HG02763 (cell line): Measurements from ENCODE around the gene SLC25A33.
A peak's percentile ranks its signal among the peaks of the same experiment; 100 is the strongest.
"Not testable (repeated sequence)": the region's sequence is repeated elsewhere in the genome, so short reads cannot be mapped to it uniquely, and the experiment has no call there.

Experiments
- ATAC-seq: cut with Tn5 transposase; IDR thresholded peaks from one replicate; pipeline ENCODE4 v1.9.1; 2021; ENCODE audit warnings: mild to moderate bottlenecking, moderate library complexity; ENCODE audit not compliant: unreplicated experiment

SLC25A33 gene, protein sequence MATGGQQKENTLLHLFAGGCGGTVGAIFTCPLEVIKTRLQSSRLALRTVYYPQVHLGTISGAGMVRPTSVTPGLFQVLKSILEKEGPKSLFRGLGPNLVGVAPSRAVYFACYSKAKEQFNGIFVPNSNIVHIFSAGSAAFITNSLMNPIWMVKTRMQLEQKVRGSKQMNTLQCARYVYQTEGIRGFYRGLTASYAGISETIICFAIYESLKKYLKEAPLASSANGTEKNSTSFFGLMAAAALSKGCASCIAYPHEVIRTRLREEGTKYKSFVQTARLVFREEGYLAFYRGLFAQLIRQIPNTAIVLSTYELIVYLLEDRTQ

DNA sequence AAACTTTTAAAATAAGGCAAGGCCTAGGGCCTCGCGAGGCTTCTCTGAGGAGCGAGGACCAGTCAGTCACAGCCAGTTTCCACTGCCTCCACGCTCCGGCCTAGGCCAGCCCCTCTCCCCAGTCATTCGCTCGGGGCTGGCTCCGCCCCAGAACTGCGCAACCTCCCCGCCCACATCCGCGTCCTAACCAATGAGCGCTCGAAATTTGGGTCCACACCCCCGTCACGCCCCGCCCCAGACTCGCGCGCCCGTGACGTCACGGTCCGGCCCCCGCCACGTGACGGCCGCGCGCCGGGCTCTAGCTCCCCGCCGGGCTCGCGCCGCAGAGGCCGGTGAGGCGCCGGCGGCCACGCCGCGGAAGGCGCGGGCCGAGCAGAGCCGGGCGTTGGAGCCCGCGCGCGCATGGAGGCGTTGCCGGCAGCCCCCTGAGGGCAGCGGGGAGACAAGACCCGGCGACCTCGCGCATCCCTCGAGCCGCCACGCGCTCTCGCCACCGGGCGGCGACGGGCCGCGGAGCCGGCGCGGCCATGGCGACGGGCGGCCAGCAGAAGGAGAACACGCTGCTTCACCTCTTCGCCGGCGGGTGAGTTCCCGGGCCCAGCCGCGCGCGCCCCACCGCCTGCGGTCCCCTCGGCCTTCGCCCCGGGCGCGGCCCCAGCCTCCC is at the start of gene SLC25A33:
SLC25A33 (plus strand) TSS at position 301 of the 664 bp plus-strand sequence; CDS start at position 528, 227 bp downstream.
- peak; percentile 93 for ATAC-seq

DNA sequence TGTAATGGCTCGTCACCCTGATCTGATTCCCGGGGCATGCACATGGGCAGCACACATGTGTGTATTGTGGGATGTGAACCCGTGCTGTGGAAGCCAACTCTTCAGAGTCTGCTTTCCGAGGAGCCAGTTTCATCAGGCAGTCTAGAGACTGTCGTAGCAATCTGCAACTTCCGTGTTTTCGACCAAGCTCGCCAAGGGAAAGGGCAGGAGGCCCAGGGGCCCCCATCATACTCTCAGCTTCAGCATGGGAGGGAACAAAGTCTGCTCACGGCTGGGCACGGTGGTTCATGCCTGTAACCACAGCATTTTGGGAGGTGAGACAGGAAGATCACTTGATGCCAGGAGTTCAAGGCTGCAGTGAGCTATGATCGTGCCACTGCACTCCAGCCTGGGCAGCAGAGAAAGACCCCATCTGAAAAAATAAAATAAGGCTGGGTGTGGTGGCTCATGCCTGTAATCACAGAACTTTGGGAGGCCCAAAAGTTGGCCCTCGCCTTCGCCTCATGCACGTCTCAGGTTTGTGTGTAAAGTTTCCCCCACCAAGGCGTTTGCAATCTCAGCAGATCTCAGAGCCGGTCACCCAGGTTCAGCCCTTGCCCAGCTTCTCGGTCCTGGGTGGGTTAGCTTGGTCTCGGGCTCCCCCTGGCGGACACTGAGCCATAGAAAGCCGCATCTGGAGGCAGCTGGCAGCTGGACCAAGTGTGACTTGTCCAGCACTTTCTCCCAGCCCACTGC is 48.5 kb upstream of the SLC25A33 start:
- no peak for ATAC-seq

DNA sequence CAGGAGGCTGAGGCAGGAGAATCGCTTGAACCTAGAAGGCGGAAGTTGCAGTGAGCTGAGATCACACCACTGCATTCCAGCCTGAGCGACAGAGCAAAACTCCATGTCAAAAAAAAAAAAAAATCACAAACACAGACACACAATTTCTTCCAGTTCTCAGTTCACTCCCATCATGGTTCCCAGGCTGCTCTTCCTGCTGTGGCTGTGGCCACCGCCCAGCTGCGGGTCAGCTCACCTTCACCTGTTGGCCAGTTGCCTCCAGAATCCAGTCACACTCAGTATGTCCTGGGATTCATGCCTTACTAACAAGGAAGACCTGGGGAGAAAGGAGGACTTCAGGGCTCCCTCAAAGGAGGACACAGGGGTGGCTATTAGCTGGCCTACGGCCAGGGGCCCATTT is 45.9 kb upstream of the SLC25A33 start:
- no peak for ATAC-seq

DNA sequence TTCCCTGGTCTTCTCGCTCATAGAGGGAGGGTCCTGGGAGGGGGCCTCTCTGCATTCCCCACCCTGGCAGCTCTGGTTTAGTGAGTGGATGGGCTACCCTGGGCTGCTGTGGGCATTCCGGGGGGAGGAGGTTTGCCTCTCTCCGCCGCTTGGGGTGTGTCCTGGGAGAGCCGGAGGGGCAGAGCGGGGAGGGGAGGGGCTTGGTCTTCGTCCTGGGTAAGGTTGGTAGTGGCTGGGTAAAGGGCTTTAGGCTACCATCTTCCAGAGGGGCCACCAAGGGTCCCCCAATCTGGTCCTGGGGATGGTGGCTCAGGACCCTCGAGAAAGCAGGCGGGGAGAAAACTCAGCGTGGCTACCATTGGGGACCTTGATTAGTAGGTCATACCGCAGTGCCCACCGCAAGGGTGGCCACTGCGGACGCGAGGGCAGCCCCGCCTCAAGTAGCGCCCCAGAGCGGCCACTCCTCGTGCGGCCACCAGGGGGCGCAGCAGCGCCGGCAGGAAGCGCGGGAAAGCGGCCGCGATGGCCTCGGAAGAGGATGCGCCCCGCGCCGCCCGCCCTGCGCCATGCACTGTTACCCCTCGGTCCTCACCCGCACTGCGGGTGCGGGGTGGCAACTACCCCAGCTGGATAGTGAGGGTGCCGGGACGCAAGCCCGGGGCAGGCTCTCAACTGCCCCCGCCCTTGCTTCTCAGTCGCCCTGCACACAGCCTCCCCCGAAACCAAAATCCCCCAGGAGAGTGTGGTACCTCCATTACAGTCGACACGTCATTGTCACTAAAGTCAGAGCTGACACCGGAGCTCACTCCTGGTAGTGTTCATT is 44.1 kb upstream of the SLC25A33 start:
- no peak for ATAC-seq

DNA sequence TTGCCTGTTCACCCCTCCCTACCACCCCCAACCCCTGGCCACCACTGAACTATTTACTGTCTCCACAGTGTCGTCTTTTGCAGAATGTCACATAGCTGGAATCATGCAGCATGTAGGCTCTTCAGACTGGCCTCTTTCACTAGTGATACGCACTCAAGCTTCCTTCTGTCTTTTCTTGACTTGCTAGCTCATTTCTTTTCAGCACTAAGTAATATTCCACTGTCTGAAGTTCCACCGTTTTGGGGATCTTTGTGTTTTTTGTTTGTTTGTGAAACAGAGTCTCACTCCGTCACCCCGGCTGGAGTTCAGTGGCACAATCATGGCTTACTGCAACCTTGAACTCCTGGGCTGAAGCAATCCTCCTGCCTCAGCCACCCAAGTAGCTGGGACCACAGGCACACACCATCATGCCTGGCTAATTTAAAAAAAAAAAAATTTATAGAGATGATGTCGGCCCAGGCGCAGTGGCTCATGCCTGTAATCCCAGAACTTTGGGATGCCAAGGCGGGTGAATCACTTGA is 43.4 kb upstream of the SLC25A33 start:
- ATAC-seq = no peak

DNA sequence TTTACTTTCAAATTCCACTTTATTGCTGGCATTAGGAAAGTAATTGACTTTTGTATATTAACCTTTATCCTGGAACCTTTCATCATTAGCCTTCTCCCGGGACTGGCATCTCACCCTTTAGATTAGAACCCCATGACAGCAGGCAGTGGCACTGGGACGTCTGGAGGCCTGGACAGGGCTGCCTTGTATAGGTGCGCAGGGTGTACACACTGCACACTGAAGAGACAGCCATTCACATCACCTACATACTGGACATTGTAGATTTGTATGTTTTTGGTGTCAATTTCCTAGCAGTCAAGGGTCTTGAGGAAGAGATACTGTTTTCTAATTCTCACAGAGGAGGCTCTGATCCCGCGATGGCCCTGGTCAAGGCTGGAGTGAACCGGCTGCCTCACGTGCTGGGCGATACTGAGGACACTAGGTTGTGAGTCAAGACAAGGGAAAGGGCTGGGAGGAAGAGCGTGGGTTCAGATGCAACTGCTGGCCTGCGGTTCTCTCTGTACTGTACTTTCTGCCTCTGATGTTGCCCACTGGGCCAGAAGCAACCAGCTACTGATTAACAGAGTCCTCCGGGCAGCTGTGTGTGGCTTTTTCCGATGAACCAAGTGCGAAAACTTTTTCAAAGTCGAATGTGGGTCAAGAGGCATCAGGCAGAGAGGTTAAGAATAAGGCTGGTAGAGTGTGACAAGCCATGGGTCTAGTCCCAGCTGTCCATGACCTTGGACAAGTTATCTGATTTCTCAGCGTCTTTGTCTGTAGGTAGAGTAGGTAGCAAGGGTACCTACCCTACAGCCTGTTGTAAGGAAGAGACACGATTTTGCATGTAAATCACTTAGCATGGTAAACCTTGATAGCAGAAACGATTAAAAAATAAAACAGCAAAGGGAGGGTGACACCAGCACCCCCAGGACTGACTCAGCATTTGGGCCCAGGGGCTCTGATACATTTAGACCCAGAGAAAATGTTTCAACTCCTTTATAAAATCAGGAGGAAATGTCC is 38.2 kb upstream of the SLC25A33 start:
- ATAC-seq = no peak

DNA sequence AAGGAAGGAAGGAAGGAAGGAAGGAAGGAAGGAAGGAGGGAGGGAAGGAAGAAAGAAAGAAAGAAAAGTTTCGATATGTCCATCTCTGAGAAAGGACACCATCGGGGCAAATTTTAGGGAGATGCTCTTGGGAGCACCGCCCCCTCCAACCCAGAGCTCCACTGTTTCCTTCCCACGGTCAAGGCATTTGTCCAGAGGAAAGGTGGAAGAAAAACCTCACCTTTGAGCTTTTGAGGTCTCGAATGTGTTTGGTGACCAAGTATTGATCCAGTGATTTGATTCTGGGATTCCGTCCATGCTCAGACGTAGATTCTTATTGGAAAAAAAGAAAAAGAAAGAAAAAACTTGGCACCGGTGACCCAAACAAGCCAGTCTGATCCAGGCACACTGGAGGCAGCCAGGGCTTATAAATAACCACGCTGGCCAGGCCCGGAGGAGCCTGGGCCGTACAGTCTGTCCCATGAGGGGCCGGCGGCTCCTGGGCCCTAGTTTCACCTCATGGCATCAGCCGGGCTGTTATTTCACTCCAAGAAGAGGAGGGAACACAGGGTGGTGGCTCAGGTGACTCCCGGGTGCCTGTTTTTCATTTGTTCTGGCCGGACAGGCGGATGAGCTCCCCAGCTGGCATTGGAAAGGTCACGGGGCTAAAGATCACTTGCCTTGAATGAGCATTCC is 36.1 kb upstream of the SLC25A33 start:
- no peak for ATAC-seq

DNA sequence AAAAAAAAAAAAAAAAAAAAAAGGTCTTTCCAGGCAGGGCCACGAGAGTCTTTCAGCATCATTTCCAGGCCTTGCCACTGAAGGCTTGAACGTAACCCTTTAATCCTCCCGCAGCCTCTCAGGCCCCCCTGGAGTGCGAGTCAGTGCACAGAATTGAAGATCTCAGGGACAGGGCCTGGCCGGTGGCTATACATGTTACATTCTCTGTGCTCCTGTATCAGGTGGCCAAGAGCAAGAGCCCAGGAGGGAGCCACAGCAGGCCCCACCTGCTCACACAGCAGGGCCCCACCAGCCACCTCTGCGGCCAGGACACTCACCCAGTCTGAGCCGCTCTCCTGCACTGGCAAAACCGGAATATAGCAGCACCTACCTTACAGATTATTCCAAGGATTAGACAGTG is 34.1 kb upstream of the SLC25A33 start:
- ATAC-seq = no peak

DNA sequence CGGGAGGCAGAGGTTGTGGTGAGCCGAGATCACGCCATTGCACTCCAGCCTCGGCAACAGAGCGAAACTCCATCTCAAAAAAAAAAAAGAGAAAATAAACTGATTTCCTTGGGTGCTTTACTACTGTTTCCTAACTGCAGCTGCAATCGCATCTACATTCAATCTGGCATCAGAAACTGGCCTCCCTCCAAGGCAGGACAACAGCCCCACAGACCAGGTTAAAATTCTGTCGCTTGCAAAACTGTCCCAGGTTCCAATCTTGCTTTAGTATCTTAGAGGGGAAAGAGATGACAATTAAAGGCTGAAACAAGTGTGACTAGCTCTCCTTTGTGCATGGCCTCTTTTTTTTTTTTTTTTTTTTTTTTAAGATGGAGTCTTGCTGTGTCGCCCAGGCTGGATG is 32.4 kb upstream of the SLC25A33 start:
- ATAC-seq = no peak

DNA sequence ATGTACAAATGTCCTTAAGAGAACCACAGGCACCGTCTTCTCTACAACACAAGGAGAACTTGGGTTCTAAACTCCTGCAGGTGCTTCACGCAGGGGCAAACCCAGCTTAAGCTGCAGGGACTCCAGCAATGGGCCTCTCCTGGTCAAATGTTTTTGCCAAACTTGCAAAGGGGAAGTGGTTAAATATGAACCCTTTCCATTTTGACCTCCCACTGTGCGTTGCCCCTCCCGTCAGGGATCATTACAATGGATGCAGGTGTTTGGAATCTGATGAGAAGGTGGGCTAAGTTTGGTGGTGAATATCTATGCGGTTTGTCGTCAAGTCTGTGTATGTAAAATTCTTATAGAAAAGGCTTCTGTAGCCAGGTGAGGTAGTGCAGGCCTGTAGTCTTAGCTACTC is 29.1 kb upstream of the SLC25A33 start:
- ATAC-seq = no peak

DNA sequence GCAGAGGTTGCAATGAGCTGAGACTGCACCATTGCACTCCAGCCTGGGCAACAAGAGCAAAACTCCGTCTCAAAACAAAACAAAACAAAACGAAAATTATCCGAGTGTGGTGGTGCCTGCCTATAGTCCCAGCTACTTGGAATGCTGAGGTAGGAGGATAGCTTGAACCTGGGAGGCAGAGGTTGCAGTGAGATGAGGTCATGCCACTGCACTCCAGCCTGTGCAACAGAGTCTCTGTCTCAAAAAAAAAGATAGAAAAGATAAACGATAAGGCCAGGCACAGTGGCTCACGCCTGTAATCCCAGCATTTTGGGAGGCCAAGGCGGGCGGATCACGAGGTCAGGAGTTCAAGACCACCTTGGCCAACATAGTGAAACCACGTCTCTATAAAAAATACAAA is 23.7 kb upstream of the SLC25A33 start:
- not testable (repeated sequence) for ATAC-seq

DNA sequence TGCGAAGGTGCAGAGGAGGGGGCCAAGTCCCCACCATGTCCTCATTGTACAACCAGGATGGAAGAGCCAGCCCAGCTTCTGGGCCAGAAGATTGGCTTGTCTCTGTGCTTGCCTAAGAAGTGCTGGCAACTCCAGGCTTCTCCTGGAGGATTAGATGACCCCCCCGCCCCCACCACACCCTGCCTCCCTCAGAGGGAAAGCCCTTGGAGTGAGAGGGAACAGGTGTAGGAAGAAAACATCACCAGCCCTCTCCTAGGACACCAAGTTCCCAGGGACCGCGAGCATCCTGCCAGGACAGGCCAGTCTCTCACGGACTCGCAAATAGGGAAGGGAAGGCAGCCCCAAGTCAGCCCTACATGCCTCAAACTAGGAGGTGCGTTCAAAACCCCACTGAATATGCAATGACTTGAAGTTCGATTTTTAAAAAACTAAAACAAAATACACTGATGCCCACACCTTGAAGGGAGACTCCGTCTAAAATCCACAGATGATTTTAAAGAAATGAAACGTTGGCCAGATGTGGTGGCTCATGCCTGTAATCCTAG is 20.7 kb upstream of the SLC25A33 start:
- no peak for ATAC-seq

DNA sequence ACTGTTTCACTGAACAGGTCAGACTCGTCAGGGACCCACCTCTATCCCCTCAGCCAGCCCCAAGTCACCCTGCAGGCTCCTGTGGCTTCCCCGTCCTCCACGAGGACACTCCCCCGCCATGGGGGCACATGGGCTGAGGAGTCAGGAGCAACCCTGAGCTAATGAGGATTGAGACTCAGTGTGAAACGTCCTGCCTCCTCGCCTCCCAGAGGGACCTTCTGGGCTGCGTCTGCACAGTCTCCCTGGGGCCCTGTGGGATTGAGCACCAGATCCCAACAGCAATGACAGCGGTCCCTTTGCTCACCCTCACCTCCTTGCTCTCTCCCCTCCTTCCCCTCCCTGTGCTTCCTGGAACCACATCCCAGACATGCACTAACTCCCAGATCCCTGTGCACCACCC is 18.9 kb upstream of the SLC25A33 start:
- no peak for ATAC-seq

DNA sequence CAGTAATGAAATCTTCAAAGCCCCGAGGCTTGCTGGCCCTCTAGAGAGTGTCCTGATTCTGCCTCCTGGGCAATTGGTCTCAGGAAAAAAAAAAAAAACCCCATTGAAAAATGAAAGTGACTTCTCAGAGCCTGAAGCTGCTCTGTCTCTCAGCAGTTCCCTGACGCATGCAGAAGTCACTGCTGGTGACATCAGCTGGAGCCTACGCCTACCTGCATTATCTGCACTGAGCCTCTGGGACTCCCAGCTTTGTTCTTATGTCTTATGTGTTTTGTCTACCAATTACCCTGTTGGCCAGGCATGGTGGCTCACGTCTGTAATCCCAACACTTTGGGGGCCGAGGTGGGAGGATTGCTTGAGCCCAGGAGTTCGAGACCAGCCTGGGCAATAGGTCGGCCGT is 10.1 kb upstream of the SLC25A33 start:
- no peak for ATAC-seq

DNA sequence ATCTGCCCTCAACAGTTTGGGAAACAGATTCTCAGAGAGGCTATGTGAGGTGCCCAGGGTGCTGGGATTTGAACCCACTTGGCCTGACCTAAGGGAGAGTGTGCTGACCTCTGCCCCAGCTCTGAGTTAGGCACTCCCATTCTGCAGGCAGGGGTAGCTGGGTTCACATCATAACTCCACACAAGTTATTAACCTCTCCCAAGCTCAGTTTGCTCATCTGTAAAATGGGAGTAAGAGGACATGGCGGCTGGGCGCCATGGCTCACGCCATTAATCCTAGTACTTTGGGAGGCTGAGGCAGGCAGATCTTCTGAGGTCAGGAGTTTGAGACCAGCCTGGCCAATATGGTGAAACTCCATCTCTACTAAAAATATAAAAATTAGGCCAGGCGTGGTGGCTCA is 8.9 kb upstream of the SLC25A33 start:
- no peak for ATAC-seq

DNA sequence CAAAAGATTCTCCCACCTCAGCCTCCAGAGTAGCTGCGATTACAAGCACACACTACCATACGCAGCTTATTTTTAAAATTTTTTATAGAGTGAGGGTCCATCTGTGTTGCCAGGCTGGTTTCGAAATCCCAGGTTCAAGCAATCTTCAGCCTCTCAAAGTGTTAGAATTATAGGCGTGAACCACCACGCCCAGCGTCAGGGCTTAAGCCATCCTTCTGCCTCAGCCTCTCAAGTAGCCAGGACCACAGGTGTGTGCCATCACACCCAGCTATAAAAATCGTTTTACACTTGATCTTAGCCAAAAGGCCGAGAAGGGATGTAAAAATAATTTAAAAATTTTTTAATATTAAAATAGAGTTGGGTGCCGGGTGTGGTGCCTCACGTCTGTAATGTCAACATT is 4.3 kb upstream of the SLC25A33 start:
- ATAC-seq = no peak

DNA sequence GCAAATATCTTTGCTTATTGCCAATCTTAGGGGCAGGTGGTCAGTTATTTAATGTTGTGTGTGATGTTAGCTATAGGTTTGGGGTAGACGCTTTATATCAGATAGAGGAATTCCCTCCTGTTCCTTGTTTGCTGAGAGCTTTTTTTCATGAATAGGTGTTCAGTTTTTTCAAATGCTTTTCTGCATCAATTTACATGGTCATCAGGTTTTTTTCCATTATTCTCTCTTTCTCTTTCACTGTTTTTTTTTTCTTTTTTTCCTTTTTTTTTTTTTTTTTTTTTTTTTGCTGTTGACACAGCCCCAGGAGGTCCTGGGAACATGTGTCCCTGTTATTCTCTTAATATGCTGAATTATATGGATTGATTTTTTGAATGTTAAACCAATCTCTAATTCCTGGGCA is 3.0 kb upstream of the SLC25A33 start:
- no peak for ATAC-seq

DNA sequence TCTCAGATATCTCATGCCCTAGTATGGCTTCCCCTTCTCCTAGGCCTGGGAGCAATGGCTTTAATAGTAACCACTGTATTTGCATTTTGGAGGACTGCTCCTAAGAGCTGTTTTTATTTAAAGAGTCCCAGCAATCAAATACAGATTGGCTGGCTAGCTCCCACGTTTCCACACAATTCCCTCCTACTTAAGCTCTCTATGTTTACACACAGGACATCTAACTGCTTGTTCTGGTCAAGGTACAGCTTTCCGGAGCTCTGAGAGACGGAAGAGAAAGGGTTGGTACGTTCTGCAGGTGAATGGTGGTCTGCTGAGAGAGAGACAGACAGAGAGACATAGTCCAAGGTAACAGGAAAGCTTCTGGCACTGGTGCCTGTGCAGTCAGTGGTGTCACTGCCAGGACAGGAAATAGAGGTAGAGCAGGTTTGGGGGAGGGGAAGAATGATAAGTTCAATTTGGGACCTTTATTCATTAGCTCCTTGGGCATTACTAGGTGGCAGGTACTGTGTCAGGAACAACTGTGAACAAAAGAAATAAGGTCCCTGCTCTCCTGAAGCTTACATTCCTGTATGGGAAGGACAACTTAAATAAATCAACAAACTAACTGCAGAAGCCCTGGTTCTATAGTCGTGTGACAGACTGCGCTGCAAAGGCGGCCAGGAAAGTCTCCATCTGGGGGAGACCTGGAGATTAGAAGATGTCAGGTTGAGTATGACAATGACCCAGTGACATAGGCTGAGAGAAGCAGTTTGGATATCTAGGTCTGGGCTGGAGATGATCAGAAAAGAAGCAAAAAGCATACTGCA is 1.2 kb upstream of the SLC25A33 start:
- no peak for ATAC-seq
